Stimulated activated CD8-positive, alpha-beta memory T cell treated with anti-CD3 and anti-CD28 coated beads, Interleukin-2, amount 100 ng/mL, for 48 hours (primary cell): ENCODE results near the gene CAD.
"Not testable (repeated sequence)": the region's sequence is repeated elsewhere in the genome, so short reads cannot be mapped to it uniquely, and the experiment has no call there.

ENCODE experiments used
- DNase-seq, 2 donors: peaks; one replicate each; pipeline ENCODE4 v3.0.0-alpha.2; 2020; ENCODE audit warnings: low read depth in 2 of 2

CAD gene

GRCh38 chr2:27256855-27257454, 39.8 kb downstream of the CAD start:
- no peak for DNase-seq

GRCh38 chr2:27258051-27258450, 40.9 kb downstream of the CAD start:
- DNase-seq, result no peak

GRCh38 chr2:27261241-27261925, 44.2 kb downstream of the CAD start:
- no peak for DNase-seq

GRCh38 chr2:27261926-27262298, 44.7 kb downstream of the CAD start:
- DNase-seq, result no peak

GRCh38 chr2:27262379-27263286, 45.5 kb downstream of the CAD start, which contains the start of gene SLC30A3:
Gene SLC30A3 (minus strand): TSS chr2:27263047. CDS start chr2:27262906, 141 bp downstream.
- DNase-seq, result peak; percentile 64

- no peak for DNase-seq
These were observed 46.4 kb downstream of the CAD start for GRCh38 chr2:27263287-27264252.

GRCh38 chr2:27264253-27264752, 47.1 kb downstream of the CAD start:
- no peak for DNase-seq

GRCh38 chr2:27264753-27265535, 47.8 kb downstream of the CAD start:
- peak; percentile 36 to 54 for DNase-seq

GRCh38 chr2:27265536-27265870, 48.3 kb downstream of the CAD start:
- DNase-seq, result no peak

- not testable (repeated sequence) for DNase-seq
These were observed 51.1 kb downstream of the CAD start for GRCh38 chr2:27268296-27268695.

GRCh38 chr2:27270131-27270530, 53.0 kb downstream of the CAD start:
- DNase-seq, result no peak

- DNase-seq, result no peak
These were observed 53.5 kb downstream of the CAD start for GRCh38 chr2:27270670-27271069.

- no peak for DNase-seq
These were observed 54.6 kb downstream of the CAD start for GRCh38 chr2:27271631-27272340.

- not testable (repeated sequence) for DNase-seq
These were observed 55.7 kb downstream of the CAD start for GRCh38 chr2:27272537-27273522.

GRCh38 chr2:27275211-27276150, 58.3 kb downstream of the CAD start, which contains the start of gene DNAJC5G:
Gene DNAJC5G (plus strand): TSS chr2:27275433. CDS start chr2:27276729, 1,296 bp downstream.
- DNase-seq, result no peak

- DNase-seq, result no peak
These were observed 60.8 kb downstream of the CAD start for GRCh38 chr2:27278010-27278409.

- no peak for DNase-seq
These were observed 63.7 kb downstream of the CAD start for GRCh38 chr2:27280826-27281225.
